LoVo (cell line): Measurements from ENCODE around the gene GALNT7.
A peak's percentile ranks its signal among the peaks of the same experiment; 100 is the strongest.

Source experiments
- DNase-seq: peaks from one replicate; pipeline ENCODE4 v3.0.0-alpha.2; 2016; ENCODE audit warnings: low spot score

Gene GALNT7

DNA sequence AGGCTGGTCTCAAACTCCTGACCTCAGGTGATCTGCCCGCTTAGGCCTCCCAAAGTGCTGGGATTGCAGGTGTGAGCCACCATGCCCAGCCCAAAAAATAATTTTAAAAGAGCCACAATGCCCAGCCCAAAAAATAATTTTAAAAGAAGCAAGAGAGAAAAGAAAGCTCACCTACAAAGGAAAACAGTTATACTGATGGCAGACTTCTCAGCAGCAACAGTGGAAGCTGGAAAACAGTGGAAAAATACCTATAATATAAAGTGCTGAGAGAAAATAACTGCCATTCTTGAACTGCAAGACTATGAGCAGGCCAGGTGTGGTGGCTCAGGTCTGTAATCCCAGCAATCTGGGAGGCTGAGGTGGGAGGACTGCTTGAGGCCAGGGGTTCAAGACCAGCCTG is 178.9 kb downstream of the GALNT7 start:
- no peak for DNase-seq

DNA sequence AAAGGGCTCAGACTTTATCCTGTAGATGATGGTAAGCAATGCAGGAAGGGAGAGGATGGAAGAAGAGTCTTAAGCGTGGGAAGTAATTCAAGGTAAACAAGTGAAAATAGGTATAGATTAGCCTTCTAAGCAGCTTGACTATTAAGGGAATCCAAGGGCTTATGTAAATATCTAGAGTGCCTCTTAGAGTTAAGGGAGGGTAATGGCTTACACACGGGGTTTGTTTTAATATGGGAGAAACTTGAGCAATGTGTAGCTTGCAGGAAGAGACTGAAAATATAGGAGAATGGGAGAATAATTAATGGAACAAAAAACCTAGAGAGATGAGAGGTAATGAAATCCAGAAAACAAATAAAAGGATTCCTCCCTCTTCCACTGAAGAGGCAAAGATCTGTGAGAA is 189.3 kb downstream of the GALNT7 start:
- DNase-seq, result no peak

DNA sequence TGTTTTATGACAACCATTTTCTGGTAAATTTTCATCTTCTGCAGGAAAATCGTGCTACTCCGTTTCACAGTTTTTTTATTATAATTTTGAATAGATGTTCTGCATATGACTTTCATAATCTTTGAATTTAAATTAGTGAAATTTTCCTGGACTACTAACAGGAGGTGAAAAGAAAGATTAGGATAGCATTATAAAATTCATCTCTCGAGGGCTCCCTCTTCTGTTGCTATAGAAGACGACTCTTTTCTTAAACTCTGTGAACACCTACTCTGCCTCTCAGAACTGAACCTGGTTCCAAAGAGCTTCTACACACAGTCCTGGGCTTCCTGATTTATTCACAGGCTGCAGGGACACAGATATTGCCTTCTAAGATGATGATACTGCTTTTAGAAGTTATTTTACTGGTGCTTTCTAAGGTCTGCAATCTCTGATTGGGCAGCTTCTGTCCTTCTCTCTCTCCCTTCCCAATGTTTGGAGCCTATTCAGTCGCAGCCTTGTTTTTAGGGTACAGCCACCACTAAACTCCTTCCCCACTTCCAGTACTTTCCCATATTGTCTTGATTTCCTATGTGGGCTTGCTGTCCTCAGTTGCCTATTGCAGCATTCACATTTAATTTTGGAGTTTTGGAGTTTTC is 192.1 kb downstream of the GALNT7 start:
- peak; percentile 12 for DNase-seq

DNA sequence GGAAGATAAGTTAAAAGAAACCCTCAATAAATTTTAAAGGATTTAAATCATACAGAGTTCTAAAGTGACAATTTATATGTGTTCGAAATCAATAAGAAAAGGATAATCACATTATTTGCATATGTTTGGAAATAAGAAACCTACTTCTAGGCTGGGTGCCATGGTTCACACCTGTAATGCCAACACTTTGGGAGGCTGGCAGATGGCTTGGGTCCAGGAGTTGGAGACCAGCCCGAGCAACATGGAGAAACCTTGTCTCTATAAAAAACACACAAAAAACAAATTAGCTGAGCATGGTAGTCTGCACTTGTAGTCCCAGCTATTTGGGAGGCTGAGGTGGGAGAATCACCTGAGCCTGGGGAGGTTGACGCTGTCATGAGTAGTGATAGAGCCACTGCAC is 194.1 kb downstream of the GALNT7 start:
- no peak for DNase-seq

DNA sequence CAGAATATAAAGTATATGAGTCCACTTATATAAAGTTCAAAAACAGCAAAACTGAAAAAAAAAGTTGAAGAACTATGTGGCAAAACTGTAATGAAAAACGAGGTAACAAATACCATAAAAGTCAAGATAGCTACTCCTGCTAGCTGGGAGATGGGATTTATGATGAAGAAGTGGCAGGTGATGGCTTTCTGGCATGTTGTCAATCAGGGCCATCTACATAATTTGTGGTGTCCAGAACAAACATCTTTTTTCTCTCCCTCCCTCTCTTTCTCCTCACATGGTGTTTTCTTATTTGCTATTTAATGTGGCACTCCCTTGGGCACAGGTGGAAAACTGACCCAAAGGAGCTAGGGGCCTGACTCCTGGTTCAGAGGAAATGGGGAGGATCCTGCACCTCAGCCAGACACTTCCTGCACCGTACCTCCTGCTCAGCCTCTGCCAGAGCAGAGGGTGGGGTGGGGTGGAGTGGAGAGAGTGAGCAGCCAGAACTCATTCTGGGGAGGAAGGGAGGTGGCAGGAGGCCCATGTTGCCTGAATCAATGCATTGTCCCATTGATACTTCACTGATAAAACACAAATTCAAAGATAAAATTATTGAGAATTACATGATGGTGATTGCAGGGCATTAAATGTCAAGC is 196.9 kb downstream of the GALNT7 start:
- DNase-seq, result no peak

DNA sequence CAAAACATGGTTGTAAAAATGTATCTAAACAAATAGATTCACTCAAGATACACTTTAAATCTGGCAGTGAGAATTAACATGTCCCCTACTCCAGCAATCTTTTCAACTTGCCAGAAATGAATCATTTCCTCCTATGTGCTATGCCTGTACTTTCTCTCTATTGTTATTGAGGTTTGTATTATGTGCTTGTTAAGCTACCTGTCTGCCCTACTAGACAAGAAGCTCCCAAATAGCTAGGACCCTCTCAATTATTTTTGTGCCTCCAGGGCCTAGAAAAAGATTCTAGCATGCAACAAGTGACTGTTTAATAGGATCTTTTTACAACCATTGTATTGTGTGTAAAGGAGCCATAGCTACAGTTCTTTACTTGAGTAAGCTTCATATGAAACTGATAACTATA is 198.7 kb downstream of the GALNT7 start:
- DNase-seq, result no peak

DNA sequence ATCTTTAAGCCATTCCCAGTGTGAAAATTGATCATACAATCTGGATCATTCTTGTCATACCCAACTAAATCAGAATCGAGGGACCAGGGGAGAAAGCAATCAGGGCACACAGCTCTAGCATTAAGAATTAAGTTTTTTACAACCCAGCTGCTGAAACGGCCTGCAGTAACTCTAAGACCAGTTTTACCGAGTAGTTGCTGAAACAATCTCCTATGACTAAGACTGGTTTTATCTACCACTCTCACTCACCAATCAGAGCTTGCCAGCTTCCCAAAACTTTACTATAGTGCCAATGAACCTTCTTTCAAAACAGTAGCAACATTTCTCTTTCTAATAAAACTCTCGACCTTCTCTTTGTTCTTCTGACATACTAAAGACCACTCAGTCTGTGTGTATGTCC is 199.3 kb downstream of the GALNT7 start:
- DNase-seq, result no peak

DNA sequence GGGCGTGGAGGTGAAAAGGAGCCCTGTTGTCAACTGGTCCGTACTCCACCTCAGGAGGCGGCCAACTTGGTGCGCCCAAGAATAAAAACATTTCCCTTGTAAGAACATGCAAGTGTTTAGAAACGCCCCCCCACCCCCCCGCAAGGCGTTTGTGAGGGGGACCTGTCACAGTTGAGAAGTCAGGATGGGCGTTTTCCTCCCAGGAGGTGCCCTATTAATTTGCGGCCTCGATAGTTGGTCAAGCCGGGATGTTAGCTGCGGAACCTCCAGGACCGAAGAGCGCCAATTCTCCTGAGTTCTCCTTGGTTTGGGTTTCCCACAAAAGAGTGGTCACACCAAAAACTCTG is 201.5 kb downstream of the GALNT7 start:
- DNase-seq, result no peak

DNA sequence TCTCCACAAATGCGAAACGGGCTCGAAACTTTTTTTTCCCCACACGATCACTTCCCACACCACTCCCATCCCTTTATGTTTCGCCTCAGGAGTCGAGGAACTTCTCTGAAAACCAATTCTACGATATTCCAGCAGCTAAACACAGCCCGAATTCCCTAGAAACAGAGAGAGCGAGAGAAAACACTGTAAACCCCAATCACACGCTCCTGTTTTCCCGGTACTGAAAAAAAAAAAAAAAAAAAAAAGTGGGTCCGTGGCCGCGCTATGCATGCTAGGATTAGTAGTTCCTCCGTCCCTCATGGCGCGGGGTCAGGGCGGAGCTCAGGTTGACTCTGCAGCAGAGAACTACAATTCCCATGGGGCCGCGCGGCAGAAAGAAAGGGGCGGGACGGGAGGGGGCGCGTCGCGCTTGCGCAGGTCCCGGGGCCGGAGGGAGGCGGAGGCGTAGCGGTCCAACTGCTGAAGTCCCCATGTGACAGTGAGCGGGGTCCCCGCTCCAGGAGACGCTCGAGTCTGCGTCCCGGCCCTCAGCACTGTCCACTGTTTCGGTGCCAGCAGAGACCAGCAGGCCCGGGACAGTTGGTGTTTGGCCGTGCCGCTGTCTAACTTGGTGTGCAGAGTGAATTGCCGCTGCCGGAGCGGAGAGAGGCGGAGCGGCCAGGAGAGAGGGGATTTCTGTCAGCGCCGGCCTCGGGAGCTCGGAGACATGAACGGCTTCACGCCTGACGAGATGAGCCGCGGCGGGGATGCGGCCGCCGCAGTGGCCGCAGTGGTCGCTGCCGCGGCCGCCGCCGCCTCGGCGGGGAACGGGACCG is 202.1 kb downstream of the GALNT7 start, which contains the start of gene SAP30:
TSS of gene SAP30 (plus strand) at position 478 of the 815 bp plus-strand sequence. CDS start at position 707, 229 bp downstream.
- peak; percentile 96 for DNase-seq

DNA sequence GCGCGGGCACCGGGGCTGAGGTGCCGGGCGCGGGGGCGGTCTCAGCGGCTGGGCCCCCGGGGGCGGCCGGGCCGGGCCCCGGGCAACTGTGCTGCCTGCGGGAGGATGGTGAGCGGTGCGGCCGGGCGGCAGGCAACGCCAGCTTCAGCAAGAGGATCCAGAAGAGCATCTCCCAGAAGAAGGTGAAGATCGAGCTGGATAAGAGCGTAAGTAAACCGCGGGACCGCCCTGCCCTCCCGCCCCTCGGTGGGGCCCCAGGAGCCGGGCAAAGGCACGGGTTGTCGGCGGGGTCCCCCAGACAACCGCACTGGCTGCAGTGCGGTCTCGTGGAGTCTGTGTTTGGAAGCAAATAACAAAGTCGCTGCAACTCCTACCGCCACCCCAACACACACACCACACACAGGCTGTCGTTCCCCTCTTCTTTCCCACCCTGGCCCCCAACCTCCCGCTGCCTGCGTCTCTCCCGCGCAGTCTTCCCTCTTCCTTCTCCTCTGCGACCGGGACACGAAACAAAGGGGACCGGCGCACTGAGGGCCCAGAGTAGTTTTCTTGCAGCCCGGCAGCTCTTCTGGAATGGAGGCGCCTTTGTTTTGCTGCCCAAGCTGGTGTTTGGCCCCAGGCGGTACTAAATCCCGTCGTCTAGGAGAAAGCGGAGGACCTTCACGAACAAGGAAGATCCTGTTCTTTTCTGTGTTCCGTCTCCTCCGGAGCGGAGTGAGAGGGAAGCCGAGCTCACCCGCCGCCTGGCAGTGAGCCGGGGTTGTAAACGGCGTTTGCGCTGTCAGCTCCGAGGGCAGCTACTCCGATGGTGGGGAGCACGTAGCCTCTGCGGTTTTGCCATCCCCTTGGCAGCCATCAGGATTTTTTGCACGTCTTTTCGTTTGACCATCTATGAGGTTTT is 202.9 kb downstream of the GALNT7 start:
- peak; percentile 49 for DNase-seq
